UCSD-AML1 (cell line): ENCODE measurements around the gene LPCAT2.

Experiments used
- DNase-seq: peaks from one replicate; lab custom pipeline; 2025; ENCODE audit not compliant: unreplicated experiment; lab: John Stamatoyannopoulos, UW

Gene LPCAT2

DNA sequence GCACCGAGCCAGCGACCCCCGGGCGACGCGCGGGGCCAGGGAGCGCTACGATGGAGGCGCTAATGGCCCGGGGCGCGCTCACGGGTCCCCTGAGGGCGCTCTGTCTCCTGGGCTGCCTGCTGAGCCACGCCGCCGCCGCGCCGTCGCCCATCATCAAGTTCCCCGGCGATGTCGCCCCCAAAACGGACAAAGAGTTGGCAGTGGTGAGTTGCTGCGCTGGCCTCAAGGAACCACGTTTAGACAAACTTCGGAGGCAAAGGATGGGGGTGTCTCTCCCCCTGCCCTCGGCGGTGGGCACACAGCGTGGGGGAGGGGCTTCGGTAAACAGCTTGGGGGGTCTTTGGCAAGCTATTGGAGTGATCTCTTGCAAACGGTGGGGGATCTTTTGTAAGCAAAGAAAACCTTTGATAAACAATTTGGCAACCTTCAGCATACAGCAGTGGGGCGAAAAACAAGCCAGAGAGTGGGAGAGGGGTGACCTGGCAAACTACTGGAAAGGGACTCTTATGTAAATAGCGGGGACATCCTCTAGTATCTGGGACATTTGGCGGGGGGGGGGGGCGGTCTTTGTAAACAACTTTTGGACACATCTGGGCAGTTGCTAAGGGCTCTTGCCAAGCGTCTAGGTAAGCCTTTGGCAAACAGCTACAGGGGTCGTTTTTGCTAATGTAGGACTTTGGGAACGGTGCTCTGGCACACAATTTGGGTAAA is 29.3 kb upstream of the LPCAT2 start:
- DNase-seq: no peak

DNA sequence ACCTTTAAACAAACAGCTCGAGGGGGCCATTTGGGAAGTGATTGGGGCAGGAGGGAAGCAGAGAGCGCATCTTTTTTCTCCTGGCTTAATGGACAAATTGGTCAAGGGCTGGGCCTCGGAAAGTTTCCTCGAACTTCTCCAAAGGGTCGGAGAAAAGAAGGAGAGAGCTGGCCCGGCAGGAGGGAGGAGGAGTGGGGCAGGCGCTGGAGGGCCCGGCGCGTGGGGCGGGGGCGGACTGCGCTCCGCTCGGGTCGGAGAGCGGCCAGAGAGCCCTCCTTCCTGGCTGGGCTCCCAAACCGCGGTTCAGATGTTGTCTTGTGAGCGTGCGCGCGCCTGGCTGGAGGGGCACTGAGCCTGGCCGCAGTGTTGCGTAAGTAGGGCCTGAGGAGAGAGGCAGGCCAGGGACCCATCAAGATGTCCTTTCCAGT is 28.6 kb upstream of the LPCAT2 start:
- no peak for DNase-seq

DNA sequence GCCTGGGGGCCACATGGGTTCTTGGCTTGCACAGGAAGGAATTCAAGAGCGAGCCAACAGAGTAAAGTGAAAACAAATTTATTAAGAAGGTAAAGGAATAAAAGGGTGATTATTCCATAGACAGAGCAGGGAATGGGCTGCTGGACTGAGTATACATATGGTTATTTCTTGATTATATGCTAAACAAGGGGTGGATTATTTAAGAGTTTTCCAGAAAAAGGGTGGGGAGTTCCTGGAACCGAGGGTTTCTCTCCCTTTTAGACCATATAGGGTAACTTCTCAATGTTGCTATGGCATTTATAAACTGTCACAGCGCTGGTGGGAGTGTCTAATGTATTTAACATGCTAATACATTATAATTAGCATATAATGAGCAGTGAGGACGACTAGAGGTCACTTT is 27.8 kb upstream of the LPCAT2 start:
- DNase-seq: no peak

DNA sequence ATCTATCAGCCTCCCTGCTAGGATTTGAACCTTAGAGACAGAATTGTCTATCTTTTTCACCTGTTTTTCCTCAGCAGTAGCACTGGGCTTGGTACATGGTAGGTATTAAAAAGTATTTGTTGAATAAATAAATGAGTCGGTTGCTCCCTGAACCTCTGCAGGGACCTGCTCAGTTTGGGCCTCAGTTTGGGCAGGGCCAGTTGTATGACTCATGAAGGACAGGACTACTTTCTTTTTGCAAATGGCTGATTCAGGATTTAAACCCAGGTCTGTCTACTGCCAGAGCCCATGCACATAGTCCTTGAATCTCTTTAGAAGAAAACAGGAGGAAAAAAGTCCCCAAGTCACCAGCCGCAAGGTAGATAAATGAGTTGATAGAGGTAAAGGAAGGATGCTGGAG is 26.8 kb upstream of the LPCAT2 start:
- no peak for DNase-seq

DNA sequence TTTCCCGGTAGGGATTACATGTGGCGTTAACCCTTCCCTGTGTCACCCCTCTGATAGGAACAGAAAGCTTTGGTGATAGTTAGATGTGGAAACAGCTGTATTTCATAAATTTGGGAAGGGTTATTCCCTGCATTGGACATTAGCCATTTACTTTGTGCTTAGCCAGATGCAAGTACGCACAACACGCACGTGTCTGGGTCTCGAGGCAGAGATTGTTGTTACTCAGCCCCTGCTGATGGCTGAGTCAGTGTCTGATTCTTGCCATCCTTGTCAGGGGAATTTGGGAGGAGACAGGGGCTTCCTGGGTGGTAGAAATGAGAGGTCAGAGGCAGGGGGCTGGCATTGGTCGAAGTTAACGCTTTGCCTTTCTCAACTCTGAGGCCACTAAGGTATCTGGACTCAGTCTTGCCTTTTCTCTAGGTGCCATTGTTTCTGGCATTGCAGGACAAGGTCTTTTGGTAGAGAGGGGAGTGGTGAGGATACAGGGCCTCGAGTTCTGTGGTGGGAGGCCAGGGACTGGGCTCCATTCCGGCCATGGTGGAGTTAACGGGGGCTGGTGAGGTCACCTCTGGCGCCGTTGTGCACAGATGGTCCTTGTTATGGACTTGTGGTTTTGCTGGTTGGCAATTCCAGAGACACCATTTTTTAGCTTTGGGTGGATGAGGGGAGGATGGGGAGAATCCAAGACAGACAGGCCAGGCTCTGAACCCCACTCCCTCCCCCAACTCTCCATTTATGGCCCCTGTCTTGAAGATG is 21.6 kb upstream of the LPCAT2 start:
- DNase-seq: no peak

DNA sequence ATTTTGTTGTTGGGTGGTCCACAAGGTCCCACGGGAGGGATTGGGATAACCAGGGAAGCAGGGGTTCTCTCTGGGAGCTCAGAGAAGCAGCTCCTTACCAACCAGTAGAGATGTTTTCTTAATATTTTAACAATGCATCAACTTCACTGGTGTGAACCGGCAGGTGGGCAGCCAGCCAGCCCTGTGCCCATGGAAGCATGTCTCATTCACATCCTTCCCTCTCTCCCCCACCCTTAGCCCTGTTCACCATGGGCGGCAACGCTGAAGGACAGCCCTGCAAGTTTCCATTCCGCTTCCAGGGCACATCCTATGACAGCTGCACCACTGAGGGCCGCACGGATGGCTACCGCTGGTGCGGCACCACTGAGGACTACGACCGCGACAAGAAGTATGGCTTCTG is 20.6 kb upstream of the LPCAT2 start:
- DNase-seq: no peak

DNA sequence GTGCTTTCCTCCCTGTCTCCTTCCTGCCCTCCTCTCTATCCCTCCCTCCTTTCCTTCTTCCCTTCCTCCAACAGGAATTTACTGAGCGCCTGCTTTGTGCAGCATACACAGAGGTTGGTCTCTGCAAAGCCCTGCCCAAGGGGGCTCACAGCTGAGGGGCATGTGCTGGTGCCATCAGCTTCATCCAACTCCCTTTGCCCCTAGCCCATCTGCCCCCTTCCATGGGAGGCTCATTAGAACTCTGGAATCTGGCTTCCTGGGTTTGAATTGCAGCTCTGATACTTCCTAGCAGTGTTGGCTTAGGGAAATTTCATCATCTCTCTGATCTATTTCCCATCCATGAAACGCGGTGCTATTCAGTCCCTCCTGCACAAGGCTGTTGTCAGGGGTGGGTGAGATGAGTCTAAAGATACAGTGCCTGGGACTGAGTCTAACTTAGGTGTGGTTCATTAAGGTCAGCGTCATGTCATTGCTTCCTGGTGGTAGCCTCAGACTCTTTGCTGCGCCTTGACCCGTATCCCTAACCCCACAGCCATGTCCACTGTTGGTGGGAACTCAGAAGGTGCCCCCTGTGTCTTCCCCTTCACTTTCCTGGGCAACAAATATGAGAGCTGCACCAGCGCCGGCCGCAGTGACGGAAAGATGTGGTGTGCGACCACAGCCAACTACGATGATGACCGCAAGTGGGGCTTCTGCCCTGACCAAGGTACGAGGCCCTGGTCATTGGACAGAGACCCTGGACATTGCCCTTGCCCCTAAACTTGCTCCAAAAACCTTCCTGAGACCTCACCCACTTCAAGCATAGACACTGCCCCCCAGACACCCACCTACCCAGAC is 19.5 kb upstream of the LPCAT2 start:
- DNase-seq: no peak

DNA sequence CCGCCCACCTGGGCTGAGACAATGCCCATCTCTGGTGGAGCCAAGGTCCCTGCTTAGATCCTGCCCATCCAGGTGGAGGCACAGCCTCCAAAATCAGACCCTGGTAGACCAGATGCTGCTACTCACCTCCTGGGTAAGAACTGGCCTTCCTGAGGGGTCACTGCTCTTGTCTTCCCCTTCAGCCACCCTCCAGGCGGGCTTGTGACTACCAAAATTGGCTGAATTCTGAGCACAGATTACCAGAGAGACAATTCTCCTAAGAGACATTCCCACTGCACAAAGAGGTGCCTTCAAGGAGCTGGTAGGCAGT is 19.0 kb upstream of the LPCAT2 start:
- no peak for DNase-seq

DNA sequence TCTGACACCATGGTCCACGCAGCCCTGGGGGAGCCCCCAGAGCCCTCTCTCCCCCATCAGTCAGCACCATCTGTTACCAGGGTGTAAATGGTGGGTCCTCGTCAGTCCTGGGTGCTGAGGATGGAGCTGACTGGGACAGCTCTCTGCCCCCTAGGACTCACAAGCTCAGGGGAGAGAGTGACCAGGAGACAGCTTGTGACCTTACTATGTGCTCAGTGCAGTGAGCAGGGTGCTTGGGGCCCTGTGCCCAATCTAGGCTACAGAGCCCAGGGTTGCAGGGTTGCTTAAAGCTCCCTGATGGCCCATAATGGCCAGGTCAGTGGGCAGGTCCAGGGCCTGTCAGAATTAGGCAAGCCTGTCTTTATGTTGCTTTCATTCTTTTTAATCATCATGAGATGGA is 18.6 kb upstream of the LPCAT2 start:
- DNase-seq: no peak

DNA sequence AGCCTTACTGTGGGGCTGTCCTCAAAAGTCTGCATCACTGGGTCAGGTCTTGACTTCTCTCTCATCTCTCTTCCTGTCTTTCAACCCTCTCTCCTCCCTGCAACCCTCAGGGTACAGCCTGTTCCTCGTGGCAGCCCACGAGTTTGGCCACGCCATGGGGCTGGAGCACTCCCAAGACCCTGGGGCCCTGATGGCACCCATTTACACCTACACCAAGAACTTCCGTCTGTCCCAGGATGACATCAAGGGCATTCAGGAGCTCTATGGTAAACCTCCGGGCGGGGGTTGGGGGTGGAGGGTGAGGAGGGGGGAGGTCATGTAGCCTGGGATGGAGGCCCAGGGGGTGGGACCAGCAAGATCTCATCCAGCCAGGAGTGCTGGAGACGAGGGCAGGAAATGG is 17.2 kb upstream of the LPCAT2 start:
- no peak for DNase-seq

DNA sequence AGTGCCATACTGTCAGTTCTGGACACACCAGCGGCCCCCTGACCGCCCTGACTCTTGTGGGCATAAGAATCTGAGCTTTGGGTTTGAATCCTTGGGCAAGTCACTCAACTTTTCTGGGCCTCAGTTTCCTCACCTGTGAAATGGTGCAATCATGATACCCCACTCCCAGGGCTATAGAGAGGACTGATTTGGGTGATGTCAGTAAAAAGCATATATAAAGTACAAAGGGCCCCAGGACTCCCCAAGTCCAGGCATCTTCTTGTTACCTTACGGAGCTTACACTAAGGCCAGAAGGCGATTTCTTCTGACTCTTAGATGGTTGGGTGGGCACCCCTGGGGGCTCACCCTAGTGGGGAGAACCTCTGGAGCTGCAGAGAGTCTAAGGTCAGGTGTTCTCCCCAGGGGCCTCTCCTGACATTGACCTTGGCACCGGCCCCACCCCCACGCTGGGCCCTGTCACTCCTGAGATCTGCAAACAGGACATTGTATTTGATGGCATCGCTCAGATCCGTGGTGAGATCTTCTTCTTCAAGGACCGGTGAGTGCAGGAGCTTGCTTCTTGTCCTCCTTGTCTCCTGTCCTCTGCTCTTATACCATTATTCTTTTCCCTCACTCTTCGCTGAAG is 16.0 kb upstream of the LPCAT2 start:
- no peak for DNase-seq

DNA sequence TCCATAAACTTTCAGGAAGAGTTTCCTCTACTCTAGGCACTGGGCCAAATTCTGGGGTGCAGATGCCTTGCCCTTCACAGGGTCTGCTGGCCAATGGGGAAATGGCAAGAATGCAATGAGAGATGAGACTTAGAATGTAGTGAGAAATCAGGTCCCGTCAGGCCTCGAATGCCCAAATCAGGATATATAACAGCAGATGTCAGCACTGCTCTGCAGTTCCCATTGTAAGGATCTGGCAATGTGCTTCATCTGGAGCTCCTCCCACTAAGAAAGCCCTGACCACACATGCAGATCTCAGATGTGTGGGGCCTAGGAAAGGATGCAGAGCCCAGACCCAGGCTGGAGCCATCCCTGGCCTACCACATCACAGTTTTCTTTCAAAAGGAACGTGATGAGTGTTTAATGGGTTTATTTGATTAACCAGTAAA is 13.9 kb upstream of the LPCAT2 start:
- peak; percentile 50 for DNase-seq

DNA sequence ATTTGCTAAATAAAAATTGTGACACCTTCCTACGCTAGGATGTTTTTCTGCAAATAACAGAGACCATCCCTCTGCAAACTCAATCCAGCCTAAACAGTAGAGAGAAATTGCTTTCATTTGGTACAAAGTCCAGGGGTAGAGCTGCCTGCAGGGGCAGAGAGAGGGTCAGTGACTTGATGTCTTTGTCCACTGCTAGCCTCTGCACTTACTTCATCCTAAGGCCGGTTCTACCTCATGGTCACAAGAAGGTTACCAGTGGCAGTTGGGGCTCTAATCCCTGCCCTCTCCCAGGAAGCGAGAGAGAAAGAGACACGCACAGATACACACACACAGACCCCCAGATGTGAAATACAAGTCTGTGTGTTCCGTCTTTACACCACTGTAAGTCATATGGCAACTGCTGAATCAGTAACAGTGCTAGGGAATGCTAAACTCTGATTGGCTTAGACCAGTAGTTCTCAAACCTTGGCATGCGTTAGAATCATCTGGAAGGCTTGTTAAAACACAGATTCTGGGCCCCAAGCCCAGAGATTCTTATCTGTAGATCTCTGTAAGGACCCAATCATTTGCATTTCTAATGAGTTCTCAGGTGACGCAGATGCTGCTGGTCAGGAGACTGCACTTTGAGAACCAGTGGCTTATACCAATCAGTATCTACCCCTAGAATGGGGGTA is 13.1 kb upstream of the LPCAT2 start:
- no peak for DNase-seq

DNA sequence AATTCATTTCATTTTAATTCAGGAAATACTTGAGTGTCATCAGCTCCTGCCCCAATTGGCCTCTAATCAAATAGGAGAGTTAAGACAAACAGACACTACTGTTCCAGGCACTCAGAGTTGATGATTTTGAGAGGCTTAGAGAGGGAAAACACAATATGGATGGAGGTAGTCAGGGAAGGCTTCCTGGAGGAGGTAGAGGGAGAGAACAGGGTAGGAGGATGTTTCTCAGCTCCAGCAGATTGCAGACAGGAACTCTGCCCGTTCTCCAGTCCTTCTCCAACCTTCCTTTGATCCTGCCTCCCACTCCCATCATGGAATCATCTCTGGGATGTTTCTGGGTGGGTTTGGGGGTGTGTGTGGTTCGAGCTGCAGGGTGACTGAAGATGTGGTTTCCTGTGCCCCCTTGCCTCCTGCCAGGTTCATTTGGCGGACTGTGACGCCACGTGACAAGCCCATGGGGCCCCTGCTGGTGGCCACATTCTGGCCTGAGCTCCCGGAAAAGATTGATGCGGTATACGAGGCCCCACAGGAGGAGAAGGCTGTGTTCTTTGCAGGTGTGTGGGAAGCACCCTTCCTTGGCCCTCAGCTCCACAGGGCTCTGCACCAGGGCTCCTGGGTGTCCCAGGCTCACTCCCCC is 12.2 kb upstream of the LPCAT2 start:
- DNase-seq: no peak

DNA sequence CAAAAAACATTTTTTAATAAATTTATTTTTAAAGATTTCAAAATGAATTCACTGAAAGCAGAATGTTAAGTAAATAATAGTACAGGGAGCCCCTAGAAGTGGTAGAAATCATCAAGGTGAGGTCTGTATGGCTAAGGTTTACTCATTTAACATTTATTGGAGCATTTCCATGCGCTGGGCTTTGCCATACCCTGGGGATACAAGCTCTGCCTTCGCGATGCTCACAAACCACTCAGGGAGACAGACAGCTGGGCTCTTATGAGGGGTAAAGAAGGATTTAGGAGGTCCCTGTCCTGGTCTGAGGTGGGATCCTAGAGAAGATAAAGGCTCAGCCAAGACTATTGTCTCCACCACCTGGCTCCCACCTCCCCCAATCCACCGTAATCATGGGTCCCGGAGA is 11.3 kb upstream of the LPCAT2 start:
- DNase-seq: no peak

DNA sequence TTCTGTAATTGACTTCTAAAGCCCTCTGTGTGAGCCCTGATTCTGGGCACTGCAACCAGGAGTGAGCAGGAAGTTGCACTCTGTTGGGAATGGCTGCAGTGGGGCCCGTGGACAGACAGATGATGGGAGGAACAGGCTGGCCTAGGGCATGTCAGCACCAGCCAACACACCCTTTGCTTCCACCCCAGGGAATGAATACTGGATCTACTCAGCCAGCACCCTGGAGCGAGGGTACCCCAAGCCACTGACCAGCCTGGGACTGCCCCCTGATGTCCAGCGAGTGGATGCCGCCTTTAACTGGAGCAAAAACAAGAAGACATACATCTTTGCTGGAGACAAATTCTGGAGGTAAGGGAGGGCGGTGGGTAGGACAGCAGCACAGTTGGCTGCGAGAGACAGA is 10.8 kb upstream of the LPCAT2 start:
- DNase-seq: no peak

DNA sequence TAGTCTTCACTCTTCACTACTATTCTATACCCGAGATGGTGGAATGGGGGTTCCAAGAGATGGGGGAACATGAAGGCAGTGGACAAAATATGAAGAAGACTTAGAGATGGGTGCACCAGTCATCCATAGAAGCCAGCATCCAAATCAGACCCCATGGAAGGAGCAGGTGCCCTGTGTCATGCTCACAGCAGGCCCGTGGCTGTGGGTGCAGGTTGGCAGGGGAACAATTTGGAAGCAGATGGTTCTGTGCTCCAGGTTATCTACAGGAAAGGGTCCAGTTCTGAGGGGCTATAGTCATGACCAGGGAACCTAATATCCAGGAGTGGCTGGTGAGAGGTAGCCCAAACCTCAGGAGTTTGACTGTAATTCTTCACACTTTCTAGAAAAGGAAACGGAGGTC is 9.6 kb upstream of the LPCAT2 start:
- DNase-seq: no peak

DNA sequence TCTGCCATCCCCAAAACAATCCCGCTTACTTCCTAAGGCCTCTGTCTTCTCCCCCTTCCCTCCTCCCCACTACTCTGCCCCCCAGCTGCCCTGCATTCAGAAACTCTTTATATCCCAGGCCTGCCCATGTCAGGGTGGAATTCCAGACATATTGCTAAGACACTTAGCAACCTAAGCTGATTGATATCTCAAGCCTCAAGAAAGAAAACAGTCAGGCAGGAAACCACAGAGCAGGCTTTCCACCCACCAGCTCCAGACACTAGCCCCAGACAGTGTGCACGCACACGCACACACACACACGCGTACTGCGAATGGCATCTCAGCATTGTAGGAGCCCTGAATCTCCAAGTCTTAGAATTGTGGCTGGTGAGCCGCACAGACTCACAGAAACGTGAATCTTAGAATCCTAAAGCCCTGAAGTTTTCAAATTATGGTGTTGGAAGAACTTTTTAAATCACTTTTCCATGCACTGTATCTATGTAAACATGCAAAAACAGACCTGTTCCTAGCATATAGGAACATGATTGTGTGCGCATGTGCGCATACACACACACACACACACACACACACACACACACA is 8.8 kb upstream of the LPCAT2 start:
- peak; percentile 77 for DNase-seq

DNA sequence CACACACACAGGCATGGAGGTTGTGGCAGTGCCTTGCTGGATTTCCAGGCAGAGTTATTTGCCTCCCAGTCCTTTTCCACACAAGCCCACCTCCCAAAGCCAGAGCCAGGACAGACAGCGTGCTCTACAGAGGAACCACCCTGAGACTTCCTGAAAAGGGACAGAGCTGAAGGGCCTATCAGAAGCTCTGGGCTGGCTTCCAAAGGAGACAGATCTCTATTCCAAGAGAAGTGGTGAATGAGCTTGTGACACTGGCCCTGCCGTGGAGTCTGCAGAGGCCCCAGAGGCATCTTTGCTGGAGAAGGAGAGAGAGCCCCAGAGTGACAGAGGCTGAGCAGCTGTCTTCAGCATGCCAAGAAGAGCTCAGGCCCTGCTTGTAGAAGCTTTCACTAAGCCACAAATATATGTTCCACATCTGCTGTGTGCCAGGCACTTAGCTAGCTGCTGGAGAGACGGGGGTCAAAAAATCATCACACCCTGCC is 8.3 kb upstream of the LPCAT2 start:
- peak; percentile 62 for DNase-seq
